GM18858 (cell line): ENCODE measurements around the gene CST9L.
A peak's percentile ranks its signal among the peaks of the same experiment; 100 is the strongest.

ENCODE experiments used
- ATAC-seq: cut with Tn5 transposase; IDR thresholded peaks from one replicate; pipeline ENCODE4 v1.9.1; 2021; ENCODE audit not compliant: unreplicated experiment

Gene CST9L, protein sequence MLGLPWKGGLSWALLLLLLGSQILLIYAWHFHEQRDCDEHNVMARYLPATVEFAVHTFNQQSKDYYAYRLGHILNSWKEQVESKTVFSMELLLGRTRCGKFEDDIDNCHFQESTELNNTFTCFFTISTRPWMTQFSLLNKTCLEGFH

DNA sequence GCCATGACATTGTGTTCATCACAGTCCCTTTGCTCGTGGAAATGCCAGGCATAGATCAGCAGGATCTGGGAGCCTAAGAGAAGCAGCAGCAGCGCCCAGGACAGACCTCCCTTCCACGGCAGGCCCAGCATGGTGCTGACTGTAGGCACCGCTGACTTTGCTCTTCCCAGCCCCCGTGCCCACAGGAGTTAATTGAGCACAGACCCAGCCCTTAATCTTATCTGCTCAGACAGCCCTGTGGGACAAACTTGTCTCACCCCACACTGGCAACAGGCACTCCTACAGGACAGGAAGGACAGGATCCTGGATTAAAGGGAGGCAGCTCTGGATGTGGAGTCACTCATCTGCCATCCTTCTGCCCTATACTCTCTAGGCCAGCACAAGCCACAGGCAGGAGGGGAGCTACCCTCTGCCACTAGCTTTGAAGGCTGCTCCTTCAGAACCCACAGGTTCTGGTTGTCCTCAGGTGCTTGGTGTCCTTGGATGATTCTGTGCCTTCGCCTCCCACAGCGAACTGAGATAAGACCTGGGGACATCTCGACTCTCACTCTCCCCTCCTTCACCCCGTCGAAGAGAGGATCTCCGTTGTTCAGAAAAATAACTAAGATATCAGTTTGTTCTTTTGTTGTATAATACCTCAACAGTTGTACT lies at the start of gene CST9L:
TSS of gene CST9L (minus strand) at position 165 of the 651 bp plus-strand sequence. CDS start at position 131, 34 bp downstream.
- ATAC-seq = no peak

DNA sequence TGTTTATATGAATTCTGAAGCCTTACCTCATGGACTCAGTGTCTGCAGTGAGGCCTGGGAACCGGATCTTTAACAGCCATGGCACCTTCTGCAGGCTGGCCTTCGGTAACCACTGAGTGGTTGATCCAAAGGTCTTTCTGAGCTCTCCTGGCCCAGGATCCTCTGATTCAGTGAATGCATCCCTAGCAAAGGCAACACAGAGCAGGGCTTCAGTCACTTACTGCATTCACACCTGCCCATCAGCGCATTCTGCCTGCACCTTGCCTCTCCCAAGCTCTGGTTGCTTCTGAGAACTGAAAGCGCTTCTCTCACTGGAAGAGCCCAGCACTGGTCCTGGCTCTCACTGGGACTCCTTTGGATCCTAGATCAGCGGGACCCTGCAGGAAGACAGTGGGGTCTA lies 45.9 kb upstream of the CST9L start:
- ATAC-seq = no peak

DNA sequence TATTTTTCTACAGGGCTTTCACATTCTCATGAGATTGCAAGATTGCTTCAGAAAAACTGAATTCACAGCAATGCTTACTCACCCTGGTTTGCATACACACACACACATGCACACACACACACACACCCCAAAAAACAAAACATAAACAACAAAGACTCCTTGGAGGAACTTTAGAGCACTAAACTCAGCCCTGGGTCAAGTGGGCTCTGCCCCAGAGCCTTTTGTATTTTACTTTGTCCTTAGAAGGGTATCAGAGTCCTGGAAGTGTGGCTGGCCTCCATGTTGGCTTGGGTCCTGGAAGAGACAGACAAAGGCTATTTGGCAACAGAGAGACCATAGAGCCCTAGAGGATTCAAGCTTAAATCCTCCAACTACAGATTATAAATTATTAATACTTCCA lies 45.4 kb upstream of the CST9L start:
- no peak for ATAC-seq

DNA sequence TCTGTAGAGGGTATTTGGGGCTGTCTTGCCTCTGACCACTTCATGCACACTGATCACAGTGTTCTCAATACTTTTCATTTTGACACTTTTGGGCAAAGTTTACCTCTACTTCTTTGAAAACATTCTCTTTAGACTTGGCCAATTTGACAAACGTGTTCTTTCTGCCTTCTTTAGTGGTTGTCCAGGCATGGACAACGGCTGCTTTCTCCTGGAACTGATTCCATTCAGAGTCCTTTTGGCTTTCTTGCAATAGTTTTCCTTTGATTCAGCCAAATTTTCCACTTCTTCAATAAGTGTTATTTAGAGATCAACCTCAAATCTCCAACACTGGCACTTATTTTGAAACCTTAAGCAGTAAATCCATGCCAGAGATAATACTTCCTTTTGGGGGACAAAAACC lies 44.1 kb upstream of the CST9L start:
- no peak for ATAC-seq

DNA sequence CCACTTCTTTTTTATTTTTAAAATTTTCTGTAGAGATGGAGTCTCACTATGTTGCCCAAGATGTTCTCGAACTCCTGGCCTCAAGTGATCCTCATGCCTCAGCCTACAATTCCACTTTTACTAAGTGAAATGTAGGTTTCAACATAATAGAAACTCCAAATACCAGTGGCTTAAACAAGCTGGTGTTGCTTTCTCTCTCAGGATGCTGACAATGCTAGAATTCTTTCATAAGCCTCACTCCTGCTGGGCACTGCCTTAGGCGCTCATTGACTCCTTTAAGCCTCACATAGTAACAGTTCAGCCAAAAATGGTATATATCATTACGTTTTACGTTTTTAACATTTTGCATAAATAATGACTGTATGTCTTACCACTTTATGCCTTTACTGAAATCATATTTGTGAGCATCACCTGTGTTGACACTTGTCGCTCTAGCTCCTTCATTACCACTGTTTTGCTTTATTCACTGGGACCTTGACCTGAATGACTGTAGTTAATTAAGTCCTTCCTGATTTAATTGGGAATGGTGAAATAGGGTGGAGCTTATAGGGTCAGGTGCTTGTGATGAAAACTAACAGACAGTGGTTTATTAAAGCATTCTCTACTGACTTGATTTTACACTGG lies 41.3 kb upstream of the CST9L start:
- no peak for ATAC-seq

DNA sequence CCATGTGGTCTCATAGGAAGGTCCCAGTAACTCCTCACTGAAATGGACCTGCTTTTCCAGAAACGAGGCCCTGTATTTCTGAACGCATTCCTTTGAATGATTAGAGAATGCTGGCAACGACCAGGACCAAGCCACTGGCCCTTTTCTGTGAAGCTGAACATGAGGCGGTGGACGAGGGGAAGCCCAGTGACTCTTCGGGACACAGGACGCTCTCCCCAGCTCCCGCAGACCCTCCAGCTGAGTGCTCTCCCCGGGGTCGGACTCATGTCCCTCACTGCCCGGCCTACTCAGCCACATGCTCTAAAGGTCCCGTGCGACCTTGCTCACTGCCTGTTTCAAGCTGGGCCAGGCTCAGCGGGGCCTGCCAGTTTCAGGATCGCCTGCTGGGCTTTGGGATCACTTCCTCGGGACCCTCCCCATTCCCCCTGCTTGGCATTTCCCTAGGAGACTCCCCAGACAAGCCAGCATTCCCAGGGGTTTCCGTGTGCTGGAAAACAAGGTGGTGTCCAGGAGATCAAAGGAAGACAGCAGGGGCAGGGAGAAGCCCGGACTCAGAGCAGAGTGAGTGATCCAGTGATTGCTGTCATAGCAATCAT lies 40.1 kb upstream of the CST9L start:
- no peak for ATAC-seq

DNA sequence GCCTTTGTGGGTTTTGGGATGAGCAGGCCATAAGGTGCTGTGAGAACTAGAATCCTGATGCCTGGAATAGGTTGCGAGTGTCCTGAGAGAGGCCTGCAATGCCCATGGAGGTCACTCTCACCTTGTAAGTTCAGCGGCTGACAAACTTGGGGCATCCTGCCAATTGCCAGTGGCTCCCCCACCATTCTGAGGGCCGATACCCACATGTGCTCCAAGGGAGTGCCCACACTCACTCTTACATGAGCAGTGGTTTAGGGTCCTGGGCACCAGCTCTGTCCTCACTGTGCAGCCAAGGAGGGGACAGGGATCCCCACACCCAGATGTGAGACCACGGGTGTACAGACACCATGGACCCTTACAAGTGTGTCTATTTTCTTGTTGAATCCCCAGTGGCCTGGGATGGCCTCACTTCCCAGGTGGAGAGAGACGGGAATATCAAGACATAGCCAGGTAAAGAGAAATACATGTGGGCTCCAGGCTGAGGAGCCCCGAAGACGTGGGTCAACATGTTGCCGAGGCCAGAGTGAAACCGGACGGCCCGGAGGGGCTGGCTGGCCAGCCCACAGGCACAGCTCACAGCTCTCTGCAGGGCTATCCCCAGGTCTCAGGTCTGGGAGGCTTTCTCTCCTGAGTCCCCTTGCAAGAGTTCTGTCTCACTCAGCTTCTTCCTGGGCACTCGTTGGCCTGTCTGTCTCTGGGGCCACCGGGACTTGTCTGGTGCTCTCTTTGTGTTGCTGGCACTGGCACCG lies 39.4 kb upstream of the CST9L start:
- ATAC-seq = no peak

DNA sequence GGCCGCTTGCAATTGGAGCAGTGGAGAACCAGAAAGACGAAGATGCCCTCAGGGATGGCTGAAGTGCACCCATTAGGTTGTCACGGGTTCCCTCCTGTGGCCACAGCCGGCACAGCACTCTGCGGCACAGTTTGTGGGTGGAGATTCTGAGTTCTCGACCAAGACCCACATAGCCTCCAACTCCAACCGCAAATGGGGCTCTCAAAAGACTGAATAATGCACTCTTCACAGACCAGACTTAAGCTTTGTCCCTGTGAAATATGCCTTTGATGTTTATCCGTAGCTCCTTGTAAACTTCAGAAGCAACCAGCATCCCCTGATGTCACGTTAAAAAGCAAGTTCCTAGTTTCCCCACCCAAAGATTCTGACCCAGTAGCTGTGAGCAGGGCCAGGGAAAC lies 38.4 kb upstream of the CST9L start:
- peak; percentile 89 for ATAC-seq

DNA sequence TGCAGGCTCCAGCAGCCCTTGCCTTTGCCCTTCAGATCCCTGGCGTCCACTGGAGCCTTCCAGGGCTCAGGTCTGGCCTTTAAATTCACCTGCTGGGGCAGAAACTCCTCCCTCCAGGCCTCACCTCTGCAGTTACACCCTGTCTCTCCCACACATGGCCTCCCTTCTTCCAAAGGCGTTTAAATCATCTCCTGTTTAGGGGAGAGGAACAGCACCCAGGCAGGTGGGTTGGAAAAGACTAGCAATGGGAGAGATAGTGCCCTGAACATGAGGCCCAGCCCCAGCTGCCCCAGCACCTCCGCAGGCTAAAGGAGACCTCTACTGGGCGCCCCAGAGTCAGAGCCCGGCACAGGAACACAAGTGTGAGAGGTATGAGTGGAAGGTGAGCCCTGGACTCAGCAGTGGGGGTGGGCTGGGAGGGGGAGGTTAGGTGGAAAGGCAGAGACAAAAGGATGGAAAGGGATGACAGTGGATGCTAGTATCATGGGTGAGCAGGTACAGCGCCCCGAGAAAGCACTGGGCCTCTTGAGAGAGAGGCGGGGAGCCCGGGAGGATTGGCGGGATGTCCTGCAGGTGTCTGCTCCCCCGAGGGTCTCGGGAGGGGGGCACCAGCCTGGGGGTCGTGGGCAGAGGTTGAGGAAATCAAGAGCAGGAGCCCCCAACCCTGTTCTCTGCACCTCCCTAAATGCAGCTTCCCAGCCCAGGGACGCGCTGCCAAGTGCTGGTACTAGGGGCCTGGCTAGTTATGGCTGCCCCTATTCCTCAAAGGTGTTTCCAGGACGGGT lies 37.8 kb upstream of the CST9L start, which contains the start of gene CST9:
TSS of gene CST9 (minus strand) at position 51 of the 785 bp plus-strand sequence. CDS start 53 bp downstream, outside the sequence.
- no peak for ATAC-seq

DNA sequence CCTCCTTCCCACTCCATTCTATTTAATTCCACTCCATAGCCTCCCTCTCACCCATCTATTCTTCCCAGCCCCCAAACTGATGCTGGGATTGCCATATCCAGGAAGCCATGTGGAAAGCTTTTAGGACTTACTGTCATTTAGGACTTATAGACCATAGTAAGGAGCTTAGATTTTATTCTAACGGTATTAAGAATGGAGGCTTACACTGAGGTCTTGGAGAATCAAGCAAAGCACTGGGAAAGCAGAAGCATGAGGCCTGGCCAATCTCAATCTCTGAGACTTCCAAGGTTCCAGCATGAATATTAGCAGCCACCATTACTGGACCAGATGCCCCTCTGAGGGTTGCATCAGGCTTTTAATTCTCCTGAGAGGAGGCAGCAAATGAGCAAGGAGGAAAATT lies 36.0 kb upstream of the CST9L start:
- no peak for ATAC-seq

DNA sequence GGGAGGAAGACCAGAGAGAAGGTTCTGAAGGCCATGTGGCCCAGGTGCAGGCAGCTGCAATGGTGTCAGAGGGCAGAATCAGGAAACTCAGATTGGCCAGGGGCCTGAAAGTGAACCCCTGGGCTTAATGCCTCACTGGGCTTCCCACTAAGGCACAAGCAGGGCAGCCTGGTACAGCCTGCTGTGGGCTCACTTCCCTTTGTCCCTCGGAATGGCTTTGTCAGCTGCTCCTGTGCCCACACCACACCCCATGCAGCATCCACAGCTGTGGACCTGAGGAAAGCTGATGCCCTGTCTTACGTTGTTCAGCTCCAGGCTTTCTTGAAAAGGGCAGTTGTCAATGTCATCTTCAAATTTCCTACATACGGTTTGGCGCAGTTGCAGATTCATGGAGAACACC lies 35.0 kb upstream of the CST9L start:
- ATAC-seq = no peak

DNA sequence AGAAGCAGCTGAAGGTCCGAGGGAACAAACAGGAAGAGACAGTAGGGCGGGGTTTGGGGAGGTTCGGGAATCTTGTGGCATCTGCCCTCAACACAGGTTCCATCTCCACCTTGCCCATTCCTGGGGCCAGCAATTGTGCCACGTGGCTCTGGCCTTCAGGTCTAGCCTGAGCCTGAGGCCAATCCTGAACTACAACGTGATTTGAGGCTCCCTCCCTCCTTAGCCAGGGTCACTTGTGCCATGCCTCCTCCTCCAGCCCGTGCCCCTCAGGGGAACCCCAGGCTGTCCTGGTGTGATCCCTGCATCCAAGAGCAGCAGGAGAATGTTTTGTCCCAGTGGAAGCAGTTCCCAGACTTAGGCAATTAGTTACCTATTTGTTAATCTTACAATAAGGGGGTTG lies 34.4 kb upstream of the CST9L start:
- no peak for ATAC-seq

DNA sequence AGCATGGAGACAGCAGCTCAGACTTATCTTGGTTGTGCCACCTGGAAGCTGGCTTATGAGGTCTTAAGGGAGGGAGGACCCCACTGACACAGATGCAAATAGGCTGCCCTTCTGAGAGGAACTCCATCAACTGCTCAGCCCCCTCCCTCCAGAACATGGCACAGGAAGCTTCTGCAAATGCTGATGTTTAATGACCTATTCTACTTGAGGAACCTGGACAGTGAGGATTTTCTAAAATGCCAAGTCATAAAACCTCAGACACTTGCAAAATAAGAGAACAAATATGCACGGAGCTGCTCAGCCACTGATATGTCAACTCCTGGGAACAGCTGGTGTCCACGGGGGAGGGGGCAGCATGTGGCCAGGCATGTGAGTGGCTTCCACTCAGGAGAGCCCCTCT lies 34.0 kb upstream of the CST9L start:
- no peak for ATAC-seq

DNA sequence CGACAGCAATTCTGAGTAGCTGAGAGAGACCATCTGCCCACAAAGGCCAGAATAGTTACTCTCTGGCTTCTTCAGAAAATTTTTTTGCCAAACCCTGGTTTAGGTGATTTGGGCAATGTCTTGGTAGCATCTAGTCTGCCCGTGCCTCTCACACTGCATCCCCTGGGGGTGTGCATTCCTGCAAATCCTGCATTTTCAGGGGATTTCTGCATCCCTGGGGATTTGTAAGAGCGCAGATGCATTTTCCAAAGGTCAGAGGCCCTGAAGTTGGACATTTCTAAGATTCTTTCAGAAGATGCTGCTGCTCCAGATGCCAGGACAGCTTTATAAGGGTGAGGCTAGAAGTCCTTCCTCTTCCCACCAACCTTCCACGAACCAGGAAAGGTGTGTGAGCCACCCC lies 33.4 kb upstream of the CST9L start:
- ATAC-seq = no peak

DNA sequence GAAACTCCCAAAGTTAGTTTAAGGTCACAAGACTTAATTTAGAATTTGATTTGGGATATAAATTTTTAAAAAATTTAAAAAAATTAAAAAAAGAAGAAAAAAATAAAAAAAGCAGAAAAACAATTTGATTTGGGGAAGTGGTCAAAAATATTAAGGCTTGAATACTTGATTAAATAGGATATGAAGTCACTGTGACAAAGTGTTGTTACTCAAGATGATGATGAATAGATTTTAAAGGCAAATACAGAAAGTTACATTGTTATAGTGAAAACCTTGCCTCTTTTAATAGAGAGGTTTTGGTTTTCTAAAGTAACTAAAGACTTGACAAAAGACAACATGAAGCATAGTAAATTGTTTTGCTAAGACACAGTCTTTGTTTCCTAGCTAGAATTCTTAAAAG lies 30.2 kb upstream of the CST9L start:
- no peak for ATAC-seq

DNA sequence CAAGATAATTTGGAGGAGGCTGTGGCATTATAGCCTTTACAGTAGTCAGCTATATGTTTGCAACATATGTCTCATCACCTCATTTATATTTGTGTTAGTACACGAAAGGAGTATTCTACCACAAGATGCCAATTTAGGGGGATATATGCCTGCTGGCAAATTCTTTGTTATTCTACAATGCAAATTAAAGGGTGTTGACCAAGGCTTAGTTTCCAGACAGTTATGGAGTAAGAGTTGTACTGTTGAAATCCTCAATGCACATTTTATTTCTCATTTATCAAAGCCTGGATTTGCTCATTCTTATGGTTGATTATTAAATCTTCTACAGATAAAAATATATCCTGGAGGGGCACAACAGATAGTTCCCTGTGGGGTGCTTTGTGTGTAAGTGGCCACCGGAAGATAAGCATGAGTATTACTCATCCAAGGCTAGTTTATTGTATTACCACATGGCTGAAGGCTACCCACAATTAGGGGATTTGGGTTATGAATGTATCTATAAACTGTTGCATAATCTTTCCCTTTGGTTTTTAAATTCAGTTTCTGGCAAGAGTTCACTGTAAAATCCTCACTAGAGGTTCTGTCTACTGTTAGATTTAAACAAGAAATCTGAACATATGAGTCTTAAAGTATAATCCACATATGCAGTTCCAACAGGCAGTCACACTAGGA lies 28.4 kb upstream of the CST9L start:
- ATAC-seq = no peak

DNA sequence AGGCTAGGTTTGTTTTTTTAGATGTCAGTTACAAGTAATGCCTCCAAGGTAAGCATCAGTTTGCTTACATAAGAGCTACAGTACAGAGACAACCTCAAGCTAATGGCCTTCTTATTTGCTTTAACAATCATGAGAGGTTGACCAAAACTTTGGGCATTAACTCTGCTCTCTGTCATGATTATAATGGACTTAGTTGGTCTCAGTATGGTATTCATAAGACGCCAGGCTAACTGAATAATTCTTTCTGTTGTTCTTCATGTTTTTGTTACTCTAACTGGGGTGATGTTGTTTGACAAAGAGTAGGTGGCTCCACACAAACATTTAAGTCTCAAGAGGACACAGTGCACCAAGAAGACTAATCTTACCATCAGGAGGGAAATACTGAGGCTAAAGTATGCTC lies 27.7 kb upstream of the CST9L start:
- ATAC-seq = no peak

DNA sequence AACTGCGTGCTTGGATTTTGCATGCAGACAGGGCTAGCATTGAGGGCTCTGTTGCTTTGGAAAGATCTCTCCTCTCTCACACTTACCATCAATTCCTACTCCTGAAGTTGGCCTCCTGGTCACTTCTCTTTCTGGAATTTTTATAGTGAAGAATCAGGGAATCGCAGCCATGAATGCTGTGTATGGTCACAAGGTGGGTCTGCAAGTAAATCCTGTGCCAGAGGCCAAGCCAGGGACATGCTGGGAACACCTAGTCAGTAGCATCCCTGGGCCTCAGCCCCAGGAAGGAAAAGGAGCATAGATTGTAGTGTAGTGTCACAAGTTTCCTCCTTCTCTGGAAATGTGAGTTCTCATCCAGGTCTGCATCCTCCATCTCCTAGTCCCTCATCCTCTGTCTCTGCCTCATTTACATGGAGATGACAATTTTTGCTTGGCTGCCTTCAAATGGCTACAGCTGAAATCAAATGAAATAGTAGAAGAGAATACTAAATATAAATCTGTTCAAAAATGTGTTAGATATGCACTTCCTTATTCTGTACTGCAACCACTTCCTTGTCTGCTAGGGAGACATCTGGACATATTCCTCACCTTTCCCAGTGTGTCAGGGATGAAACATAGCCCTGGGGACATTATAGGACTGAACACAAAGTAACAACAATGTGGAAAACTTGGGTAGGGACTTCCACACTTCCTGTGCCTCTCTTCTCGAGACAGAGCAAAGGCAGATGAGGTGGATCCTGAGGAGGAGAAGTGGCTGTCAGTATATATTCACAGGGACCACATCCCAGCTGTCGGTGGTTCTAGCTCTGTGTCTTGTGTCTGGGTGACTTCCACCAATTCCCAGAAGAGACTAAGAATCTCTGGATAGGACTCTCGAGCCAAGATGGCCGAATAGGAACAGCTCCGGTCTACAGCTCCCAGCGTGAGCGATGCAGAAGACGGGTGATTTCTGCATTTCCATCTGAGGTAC lies 20.4 kb upstream of the CST9L start:
- no peak for ATAC-seq

DNA sequence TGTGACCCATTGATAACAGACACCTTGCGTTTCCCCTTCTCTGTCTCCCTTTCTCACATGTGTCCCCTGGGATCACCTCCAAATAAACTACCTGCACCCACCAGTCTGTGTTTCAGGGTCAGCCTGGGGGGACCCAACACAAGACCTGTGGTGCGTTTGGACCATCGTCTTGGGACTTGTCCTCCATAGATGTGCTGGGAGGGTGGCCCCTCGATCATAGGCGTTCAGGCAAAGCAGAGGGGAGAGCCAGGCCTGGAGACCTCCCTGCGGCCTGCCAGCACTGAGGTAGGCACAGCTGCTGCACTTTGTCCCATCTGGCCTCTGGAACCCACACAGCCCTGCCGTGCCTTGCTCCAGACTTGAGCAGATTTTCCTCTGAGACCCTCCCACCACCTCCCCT lies 19.3 kb upstream of the CST9L start:
- ATAC-seq = no peak
